Keratinocyte (primary cell): ENCODE data around the gene GRIN3A. TPM values are rescaled to one million over a fixed set of nuclear protein-coding genes. Genes with fewer than 3 reads are reported as not detected.

Experiments used
- DNase-seq: peaks from one replicate; pipeline ENCODE4 v3.0.0-alpha.2; 2011; ENCODE audit warnings: low read depth, missing footprints, low spot score
- FAIRE-seq: peaks from 2 replicates; lab custom pipeline; 2011; peaks lifted over from hg19 to GRCh38; lab: Jason Lieb, UNC
- H2AFZ ChIP-seq: 2 replicates; pipeline ENCODE4 v1.6.0; 2012; ENCODE audit warnings: low read length, control low read depth, inconsistent platforms; ENCODE audit not compliant: control insufficient read depth
- H3K27ac ChIP-seq: 2 replicates; pipeline ENCODE4 v1.5.1; 2011; ENCODE audit warnings: low read length; ENCODE audit not compliant: control insufficient read depth, insufficient read depth
- H3K27me3 ChIP-seq: 3 replicates; pipeline ENCODE4 v1.6.0; 2011; ENCODE audit warnings: low read length; ENCODE audit not compliant: control insufficient read depth, insufficient read depth; ENCODE audit errors: extremely low read depth
- H3K36me3 ChIP-seq, 2 experiments: 2 replicates in 1 of 2; 3 replicates in 1 of 2; pipeline ENCODE4 v1.5.1; 2011; ENCODE audit warnings: low read length in 2 of 2, mild to moderate bottlenecking in 1 of 2; ENCODE audit not compliant: control insufficient read depth in 2 of 2, insufficient read depth in 2 of 2; ENCODE audit errors: extremely low read depth in 1 of 2
- H3K4me1 ChIP-seq: 3 replicates; pipeline ENCODE4 v1.5.1; 2011; ENCODE audit warnings: low read length; ENCODE audit not compliant: control insufficient read depth, insufficient read depth; ENCODE audit errors: extremely low read depth
- H3K4me2 ChIP-seq: 3 replicates; pipeline ENCODE4 v1.6.0; 2011; ENCODE audit warnings: low read depth, low read length; ENCODE audit not compliant: control insufficient read depth, insufficient read depth; ENCODE audit errors: extremely low read depth
- H3K4me3 ChIP-seq, 3 experiments: fragments of 200-600 bp in 1 of 3; sonication (generic) in 1 of 3; 2 replicates in 2 of 3; 3 replicates in 1 of 3; pipeline ENCODE4 v1.5.1; 2011 to 2016; ENCODE audit warnings: low read length in 3 of 3, mild to moderate bottlenecking in 3 of 3, control low read depth in 2 of 3, inconsistent platforms in 1 of 3, low read depth in 1 of 3, mixed read lengths in 1 of 3, mixed run types in 1 of 3, moderate library complexity in 1 of 3; ENCODE audit not compliant: control insufficient read depth in 2 of 3, insufficient read depth in 2 of 3; ENCODE audit errors: extremely low read depth in 1 of 3
- H3K79me2 ChIP-seq: 2 replicates; pipeline ENCODE4 v1.6.0; 2012; ENCODE audit warnings: low read length; ENCODE audit not compliant: control insufficient read depth, insufficient read depth
- H3K9ac ChIP-seq: 3 replicates; pipeline ENCODE4 v1.6.0; 2011; ENCODE audit warnings: low read length; ENCODE audit not compliant: control insufficient read depth, insufficient read depth; ENCODE audit errors: extremely low read depth
- H3K9me1 ChIP-seq: 3 replicates; pipeline ENCODE4 v1.6.0; 2011; ENCODE audit warnings: low read length; ENCODE audit not compliant: control insufficient read depth, insufficient read depth; ENCODE audit errors: extremely low read depth
- H3K9me3 ChIP-seq: 2 replicates; pipeline ENCODE4 v1.5.1; 2012; ENCODE audit warnings: low read depth, low read length; ENCODE audit not compliant: control insufficient read depth
- H4K20me1 ChIP-seq: 3 replicates; pipeline ENCODE4 v1.6.0; 2011; ENCODE audit warnings: low read length; ENCODE audit not compliant: control insufficient read depth, insufficient read depth; ENCODE audit errors: extremely low read depth
- CTCF ChIP-seq, 3 experiments: IDR thresholded peaks in 1 of 3; conservative IDR thresholded peaks in 1 of 3; optimal IDR thresholded peaks in 1 of 3; 2 replicates in 2 of 3; 3 replicates in 1 of 3; pipeline versions ENCODE3 to v1.5.1; 2011; ENCODE audit warnings: low read length in 3 of 3, mild to moderate bottlenecking in 3 of 3, moderate library complexity in 2 of 3, control low read depth in 1 of 3, inconsistent platforms in 1 of 3; ENCODE audit not compliant: insufficient read depth in 2 of 3; ENCODE audit errors: extremely low read depth in 1 of 3
- EZH2 ChIP-seq: IDR thresholded peaks from one replicate; pipeline ENCODE4 v1.6.1; 2012; ENCODE audit warnings: inconsistent platforms, mild to moderate bottlenecking, low read length, moderate library complexity
- dilution Hi-C: fragments of 300-500 bp; cut with MboI; formaldehyde crosslinking; loops from one replicate; pipeline ENCODE4 v1.7.0; 2020; ENCODE audit warnings: low sequenced_read_pairs; ENCODE audit not compliant: extremely low pct_ligation_motif_present
- polyA plus RNA-seq, 5 experiments: library from polyadenylated mRNA; depleted of rRNA in 3 of 5; stranded (reverse) in 3 of 5; stranded (forward) in 1 of 5; unstranded in 1 of 5; fragments of >200 nt; gene quantifications; 1 replicate in 1 of 5; 2 replicates in 3 of 5; 3 replicates in 1 of 5; pipeline versions ENCODE4 v1.2.1 to v1.2.3, GENCODE V29; 2011 to 2012; ENCODE audit warnings: missing spikeins in 2 of 5, low read depth in 1 of 5, low replicate concordance in 1 of 5

The GRIN3A gene
- polyA plus RNA-seq, 1 donor (not counting 4 experiments of a cell fraction or from before 2014, with no cell fraction given) = not detected

DNA sequence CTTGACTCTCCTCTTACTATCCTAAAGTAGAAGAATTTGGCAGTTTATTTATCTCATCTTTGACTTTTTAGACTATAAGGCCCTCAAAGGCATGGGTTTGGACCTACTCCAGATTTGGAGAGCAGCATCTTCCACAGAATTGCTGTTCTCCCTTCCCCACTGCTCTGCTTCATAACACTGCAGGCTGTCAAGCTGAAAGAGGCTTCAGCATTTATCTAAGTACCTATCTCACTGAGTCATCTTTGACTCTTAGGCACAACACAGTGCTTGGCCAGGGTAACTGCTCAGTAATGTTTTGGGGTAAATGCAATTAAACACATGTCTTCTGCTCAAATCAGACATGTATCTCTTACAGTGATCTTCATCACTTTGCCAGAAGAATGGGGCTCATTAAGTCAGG is 60.6 kb downstream of the GRIN3A start:
- no peak overlapping the region for H3K27ac ChIP-seq
- H3K9me3 ChIP-seq = no peaks in the 10 kb centered on the region
- H2AFZ ChIP-seq = no peak overlapping the region
- H3K36me3 ChIP-seq = no peaks in the 10 kb centered on the region
- FAIRE-seq (no peak), DNase-seq (no peak)
- TF ChIP-seq CTCF (optimal IDR thresholded peaks at IDR 0.05 in 1 of 3, IDR thresholded peaks at IDR 0.05 in 1 of 3, conservative IDR thresholded peaks at IDR 0.05 in 1 of 3; ENCODE audit: extremely low read depth in 1 of 3, insufficient read depth in 2 of 3, low read length in 3 of 3) (no peak), EZH2 (no peak)
- no peaks in the 10 kb centered on the region for H4K20me1 ChIP-seq
- H3K27me3 ChIP-seq = no peaks in the 10 kb centered on the region
- dilution Hi-C loops = no loop called here
- no peaks in the 10 kb centered on the region for H3K79me2 ChIP-seq
- no peaks in the 10 kb centered on the region for H3K4me1 ChIP-seq
- H3K9me1 ChIP-seq = no peaks in the 10 kb centered on the region
- H3K9ac ChIP-seq = no peak overlapping the region
- H3K4me3 ChIP-seq = no peak overlapping the region
- no peak overlapping the region for H3K4me2 ChIP-seq

GRCh38 chr9:101675341-101675740 is 63.1 kb downstream of the GRIN3A start:
- Histone ChIP-seq H3K9ac (no peak overlapping the region), H3K4me1 (no peaks in the 10 kb centered on the region), H3K79me2 (no peaks in the 10 kb centered on the region), H3K27me3 (no peaks in the 10 kb centered on the region), H3K4me3 (no peak overlapping the region), H2AFZ (no peak overlapping the region), H3K9me3 (no peaks in the 10 kb centered on the region), H3K36me3 (no peaks in the 10 kb centered on the region), H3K9me1 (no peaks in the 10 kb centered on the region), H3K4me2 (no peak overlapping the region), H3K27ac (no peak overlapping the region), H4K20me1 (no peaks in the 10 kb centered on the region)
- no peak for DNase-seq
- no peak for FAIRE-seq
- TF ChIP-seq CTCF (optimal IDR thresholded peaks at IDR 0.05 in 1 of 3, IDR thresholded peaks at IDR 0.05 in 1 of 3, conservative IDR thresholded peaks at IDR 0.05 in 1 of 3; ENCODE audit: extremely low read depth in 1 of 3, insufficient read depth in 2 of 3, low read length in 3 of 3) (no peak), EZH2 (no peak)
- dilution Hi-C loops = no loop called here
